IPS-20b (cell line): ENCODE results near the gene GH2.
"Not testable (repeated sequence)": the region's sequence is repeated elsewhere in the genome, so short reads cannot be mapped to it uniquely, and the experiment has no call there.

ENCODE experiments used
- H3K27ac ChIP-seq: one replicate; pipeline ENCODE4 v1.5.1; 2013; ENCODE audit warnings: low read length
- H3K27me3 ChIP-seq: 2 replicates; pipeline ENCODE4 v1.6.1; 2013; ENCODE audit warnings: mild to moderate bottlenecking, low read length, inconsistent platforms; ENCODE audit not compliant: insufficient read depth
- H3K36me3 ChIP-seq: 2 replicates; pipeline ENCODE4 v1.6.1; 2013; ENCODE audit warnings: low read depth, mild to moderate bottlenecking, inconsistent platforms, low read length, moderate library complexity; ENCODE audit not compliant: insufficient read depth
- H3K4me1 ChIP-seq: 2 replicates; pipeline ENCODE4 v1.6.1; 2013; ENCODE audit warnings: mild to moderate bottlenecking, control low read depth, inconsistent platforms, low read length, moderate library complexity; ENCODE audit not compliant: insufficient read depth
- H3K4me3 ChIP-seq: 2 replicates; pipeline ENCODE4 v1.5.1; 2013; ENCODE audit warnings: mild to moderate bottlenecking, low read length, inconsistent platforms
- H3K9ac ChIP-seq: 2 replicates; pipeline ENCODE4 v1.6.1; 2013; ENCODE audit warnings: low read depth, mild to moderate bottlenecking, inconsistent platforms, low read length, moderate library complexity
- H3K9me3 ChIP-seq: 2 replicates; pipeline ENCODE4 v1.6.1; 2013; ENCODE audit warnings: mild to moderate bottlenecking, low read depth, low read length, inconsistent platforms; ENCODE audit not compliant: insufficient read depth

The GH2 gene

GRCh38 chr17:63909586-63909985 lies 27.8 kb upstream of the GH2 start:
- not testable (repeated sequence) for H3K27me3 ChIP-seq, H3K36me3 ChIP-seq, H3K27ac ChIP-seq, H3K9me3 ChIP-seq, H3K4me3 ChIP-seq, H3K9ac ChIP-seq, H3K4me1 ChIP-seq

DNA sequence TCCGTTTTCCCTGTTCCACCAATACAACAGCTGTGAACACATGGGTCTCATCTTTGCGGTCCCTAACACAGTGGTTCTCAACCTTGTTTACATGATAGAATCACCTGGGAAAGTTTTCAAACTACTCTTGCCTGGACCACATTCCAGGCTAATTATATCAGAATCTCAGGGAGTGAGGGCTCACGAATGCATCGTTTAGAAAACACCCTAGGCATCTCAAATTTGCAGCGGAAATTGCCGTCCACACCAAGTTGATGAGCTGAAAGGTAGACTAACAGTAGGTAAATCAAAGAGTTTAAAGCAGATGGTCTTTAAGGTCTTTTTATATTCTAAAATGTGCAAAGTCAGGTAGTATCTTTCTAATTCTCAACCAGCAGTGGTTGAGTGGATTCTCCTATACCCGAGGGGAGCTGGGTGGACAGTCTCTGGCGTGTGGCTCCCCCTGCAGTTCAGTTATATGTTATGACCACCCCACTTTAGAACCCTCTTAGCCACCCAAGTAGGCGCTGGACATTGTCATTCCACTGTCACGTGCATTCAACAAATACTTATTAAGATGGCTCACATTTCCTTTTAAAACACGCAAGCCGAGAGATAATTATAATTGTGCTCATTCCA lies 25.5 kb upstream of the GH2 start:
- H3K4me1 ChIP-seq, H3K9ac ChIP-seq, H3K27ac ChIP-seq, H3K36me3 ChIP-seq, H3K9me3 ChIP-seq, H3K4me3 ChIP-seq, H3K27me3 ChIP-seq: not testable (repeated sequence)

GRCh38 chr17:63904796-63905195 lies 23.1 kb upstream of the GH2 start:
- not testable (repeated sequence) for H3K27me3 ChIP-seq, H3K4me3 ChIP-seq, H3K9ac ChIP-seq

DNA sequence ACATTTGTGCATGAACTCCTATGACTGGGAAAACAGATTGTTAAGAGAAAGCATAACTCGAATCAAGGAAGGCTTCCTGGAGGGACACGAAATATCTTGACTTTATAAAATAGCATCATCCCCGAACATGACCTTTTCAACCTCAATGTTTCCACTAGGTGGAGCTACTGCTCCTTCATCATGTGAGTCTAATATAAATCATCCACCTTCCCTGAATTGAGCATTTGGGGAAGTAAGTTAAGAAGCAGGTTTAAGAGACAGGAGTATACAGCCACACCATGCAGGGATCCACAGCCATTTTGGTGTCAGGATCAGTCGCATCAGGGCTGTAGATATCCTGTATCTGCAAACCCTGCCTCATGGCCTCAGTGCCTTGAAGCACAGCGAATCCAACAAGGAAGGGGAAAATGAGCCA lies 22.1 kb upstream of the GH2 start:
- not testable (repeated sequence) for H3K27me3 ChIP-seq, H3K36me3 ChIP-seq, H3K27ac ChIP-seq, H3K9ac ChIP-seq, H3K9me3 ChIP-seq, H3K4me1 ChIP-seq, H3K4me3 ChIP-seq

More at GRCh38 chr17:63904796-63905195, 23.1 kb upstream of the GH2 start:
- H3K9me3 ChIP-seq, H3K27ac ChIP-seq, H3K4me1 ChIP-seq, H3K36me3 ChIP-seq: not testable (repeated sequence)

GRCh38 chr17:63901971-63902370 lies 20.2 kb upstream of the GH2 start:
- not testable (repeated sequence) for H3K27ac ChIP-seq, H3K9me3 ChIP-seq, H3K9ac ChIP-seq, H3K27me3 ChIP-seq, H3K4me3 ChIP-seq, H3K4me1 ChIP-seq, H3K36me3 ChIP-seq

GRCh38 chr17:63898899-63899798 lies 17.4 kb upstream of the GH2 start:
- not testable (repeated sequence) for H3K27me3 ChIP-seq, H3K9ac ChIP-seq, H3K9me3 ChIP-seq, H3K4me1 ChIP-seq, H3K27ac ChIP-seq, H3K36me3 ChIP-seq, H3K4me3 ChIP-seq

DNA sequence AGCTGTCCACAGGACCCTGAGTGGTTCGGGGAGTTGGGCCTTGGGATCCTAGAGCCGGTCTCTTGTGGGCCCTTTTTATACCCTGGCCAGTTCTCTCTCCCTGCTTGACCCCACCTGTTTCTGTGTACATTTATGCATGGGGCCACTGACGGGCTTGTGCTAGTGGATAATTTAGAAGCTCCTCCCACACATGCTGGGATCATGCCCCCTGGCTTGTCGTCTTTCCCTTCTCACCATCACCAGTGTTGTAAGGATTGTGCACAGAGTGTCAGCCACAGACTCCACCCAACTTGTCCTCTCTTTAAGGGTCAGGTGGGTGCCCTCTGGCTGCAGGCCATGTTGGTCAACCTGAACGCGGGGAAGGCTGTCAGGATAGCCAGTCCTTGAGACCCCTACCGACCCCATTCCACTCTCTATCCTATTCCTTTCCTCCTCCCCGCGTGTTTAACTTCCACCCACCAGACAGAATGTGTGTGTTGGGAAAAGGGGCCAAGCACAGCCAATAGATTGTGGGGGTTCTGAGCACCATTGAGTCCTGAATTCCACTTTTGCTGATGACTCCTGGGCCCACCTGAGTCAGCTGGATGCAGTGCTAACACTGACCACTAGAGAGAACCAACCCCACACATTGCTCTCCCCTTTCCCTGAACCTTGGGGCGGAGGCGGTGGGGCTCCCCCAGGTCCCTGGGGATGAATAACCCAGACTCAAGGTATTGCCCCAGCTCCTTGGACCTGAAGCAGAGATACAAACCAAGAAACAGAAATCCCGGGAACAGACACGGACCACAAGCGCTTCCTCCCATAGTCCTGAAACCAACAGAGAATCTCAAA lies 15.0 kb upstream of the GH2 start, which contains the start of gene CSH1:
TSS of gene CSH1 (minus strand) at position 51 of the 831 bp plus-strand sequence. CDS start 63 bp downstream, outside the sequence.
- not testable (repeated sequence) for H3K27ac ChIP-seq, H3K4me1 ChIP-seq, H3K9ac ChIP-seq, H3K27me3 ChIP-seq, H3K4me3 ChIP-seq, H3K36me3 ChIP-seq, H3K9me3 ChIP-seq

DNA sequence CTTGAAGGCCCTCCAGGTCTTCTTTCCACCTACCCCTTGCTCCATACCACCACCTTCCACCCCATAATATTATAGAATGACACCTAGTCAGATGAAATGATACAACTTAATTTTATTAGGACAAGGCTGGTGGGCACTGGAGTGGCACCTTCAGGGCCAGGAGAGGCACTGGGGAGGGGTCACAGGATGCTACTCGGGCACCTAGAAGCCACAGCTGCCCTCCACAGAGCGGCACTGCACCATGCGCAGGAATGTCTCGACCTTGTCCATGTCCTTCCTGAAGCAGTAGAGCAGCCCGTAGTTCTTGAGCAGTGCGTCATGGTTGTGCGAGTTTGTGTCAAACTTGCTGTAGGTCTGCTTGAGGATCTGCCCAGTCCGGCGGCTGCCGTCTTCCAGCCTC lies 13.1 kb upstream of the GH2 start:
- H3K4me1 ChIP-seq, H3K9ac ChIP-seq, H3K36me3 ChIP-seq, H3K27ac ChIP-seq, H3K9me3 ChIP-seq, H3K27me3 ChIP-seq, H3K4me3 ChIP-seq: not testable (repeated sequence)

DNA sequence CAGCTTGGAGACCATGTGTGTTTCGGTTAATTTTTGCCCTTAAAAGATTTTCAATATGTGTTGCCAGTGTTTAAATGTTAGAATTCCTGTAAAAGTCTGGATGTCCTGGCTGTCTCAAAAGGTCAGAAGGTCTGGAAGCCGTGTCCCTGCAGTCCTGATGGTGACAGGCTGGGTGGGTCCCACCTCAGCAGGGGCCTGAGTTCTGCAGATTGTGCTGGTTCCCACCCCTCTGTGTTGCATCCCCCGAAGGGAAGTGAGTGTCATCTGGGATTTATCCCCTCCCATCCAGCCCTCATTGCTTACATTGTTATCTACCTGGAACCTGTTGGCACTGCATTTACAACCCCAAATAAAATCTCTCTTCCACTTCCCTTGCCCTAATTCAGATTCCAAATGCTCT lies 12.3 kb upstream of the GH2 start:
- H3K4me3 ChIP-seq, H3K9me3 ChIP-seq, H3K4me1 ChIP-seq, H3K27ac ChIP-seq, H3K27me3 ChIP-seq, H3K36me3 ChIP-seq, H3K9ac ChIP-seq: not testable (repeated sequence)

DNA sequence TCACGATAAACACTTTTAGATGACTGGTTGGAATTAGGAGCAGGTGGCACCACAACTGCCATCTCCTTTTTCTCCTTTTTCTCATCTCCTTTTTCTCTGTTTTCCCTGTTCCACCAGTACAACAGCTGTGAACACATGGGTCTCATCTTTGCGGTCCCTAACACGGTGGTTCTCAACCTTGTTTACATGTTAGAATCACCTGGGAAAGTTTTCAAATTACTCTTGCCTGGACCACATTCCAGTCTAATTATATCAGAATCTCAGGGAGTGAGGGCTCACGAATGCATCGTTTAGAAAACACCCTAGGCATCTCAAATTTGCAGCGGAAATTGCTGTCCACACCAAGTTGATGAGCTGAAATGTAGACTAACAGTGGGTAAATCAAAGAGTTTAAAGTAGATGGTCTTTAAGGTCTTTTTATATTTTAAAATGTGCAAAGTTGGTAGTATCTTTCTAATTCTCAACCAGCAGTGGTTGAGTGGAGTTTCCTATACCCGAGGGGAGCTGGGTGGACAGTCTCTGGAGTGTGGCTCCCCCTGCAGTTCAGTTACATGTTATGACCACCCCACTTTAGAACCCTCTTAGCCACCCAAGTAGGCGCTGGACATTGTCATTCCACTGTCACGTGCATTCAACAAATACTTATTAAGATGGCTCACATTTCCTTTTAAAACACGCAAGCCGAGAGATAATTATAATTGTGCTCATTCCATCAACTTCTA lies 10.7 kb upstream of the GH2 start:
- not testable (repeated sequence) for H3K9me3 ChIP-seq, H3K27me3 ChIP-seq, H3K27ac ChIP-seq, H3K9ac ChIP-seq, H3K4me3 ChIP-seq, H3K4me1 ChIP-seq, H3K36me3 ChIP-seq

- not testable (repeated sequence) for H3K9me3 ChIP-seq, H3K4me1 ChIP-seq, H3K27me3 ChIP-seq, H3K36me3 ChIP-seq, H3K4me3 ChIP-seq, H3K9ac ChIP-seq, H3K27ac ChIP-seq
Observed at GRCh38 chr17:63889026-63889848, 7.5 kb upstream of the GH2 start.
